Measurements from ENCODE around the gene TRPM3.

The TRPM3 gene

DNA sequence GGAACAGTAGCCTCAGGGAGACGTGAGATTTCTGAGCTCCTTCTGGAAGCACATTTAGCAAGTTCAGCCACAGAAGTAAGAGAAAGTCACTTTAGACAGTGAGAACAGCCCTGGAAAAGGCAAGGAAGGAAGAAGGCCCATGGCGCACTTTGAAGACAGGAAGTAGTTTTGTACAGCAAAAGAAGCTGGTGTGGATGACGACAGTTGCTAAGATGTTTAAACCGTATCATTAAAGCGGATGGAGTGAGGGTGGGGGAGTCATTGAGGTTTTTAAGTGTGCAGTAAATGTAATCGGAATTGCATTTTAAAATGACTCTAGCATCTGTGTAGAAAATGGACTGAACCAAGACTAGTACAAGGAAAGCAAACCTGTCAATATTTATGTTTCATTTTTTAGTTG, 15.3 kb upstream of the TRPM3 start:
- H3K4me3 ChIP-seq (IDR thresholded peaks at IDR 0.05; ENCODE audit: insufficient read depth, low read depth, low read length), result no peak overlapping the region
- H3K9ac ChIP-seq, result no peak overlapping the region
- H3K79me2 ChIP-seq (ENCODE audit: insufficient read depth, low read depth), result no peaks in the 10 kb centered on the region
- no peaks in the 10 kb centered on the region for H4K20me1 ChIP-seq (ENCODE audit: insufficient read depth)
- H3K4me2 ChIP-seq, result no peak overlapping the region
- H2AFZ ChIP-seq (ENCODE audit: low read depth), result no peak overlapping the region
- H3K27me3 ChIP-seq (ENCODE audit: insufficient read depth, low read depth), result no peaks in the 10 kb centered on the region
- H3K4me1 ChIP-seq (ENCODE audit: low read depth, poor library complexity, severe bottlenecking), result no peaks in the 10 kb centered on the region
- TF ChIP-seq, protein P1, sequence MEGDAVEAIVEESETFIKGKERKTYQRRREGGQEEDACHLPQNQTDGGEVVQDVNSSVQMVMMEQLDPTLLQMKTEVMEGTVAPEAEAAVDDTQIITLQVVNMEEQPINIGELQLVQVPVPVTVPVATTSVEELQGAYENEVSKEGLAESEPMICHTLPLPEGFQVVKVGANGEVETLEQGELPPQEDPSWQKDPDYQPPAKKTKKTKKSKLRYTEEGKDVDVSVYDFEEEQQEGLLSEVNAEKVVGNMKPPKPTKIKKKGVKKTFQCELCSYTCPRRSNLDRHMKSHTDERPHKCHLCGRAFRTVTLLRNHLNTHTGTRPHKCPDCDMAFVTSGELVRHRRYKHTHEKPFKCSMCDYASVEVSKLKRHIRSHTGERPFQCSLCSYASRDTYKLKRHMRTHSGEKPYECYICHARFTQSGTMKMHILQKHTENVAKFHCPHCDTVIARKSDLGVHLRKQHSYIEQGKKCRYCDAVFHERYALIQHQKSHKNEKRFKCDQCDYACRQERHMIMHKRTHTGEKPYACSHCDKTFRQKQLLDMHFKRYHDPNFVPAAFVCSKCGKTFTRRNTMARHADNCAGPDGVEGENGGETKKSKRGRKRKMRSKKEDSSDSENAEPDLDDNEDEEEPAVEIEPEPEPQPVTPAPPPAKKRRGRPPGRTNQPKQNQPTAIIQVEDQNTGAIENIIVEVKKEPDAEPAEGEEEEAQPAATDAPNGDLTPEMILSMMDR (conservative IDR thresholded peaks at IDR 0.05; ENCODE audit: low read depth, low read length), result no peak
- no peak overlapping the region for H3K27ac ChIP-seq
- H3K36me3 ChIP-seq (ENCODE audit: insufficient read depth), result no peaks in the 10 kb centered on the region

- no peaks in the 10 kb centered on the region for H4K20me1 ChIP-seq (ENCODE audit: insufficient read depth)
- TF ChIP-seq, protein P1 (conservative IDR thresholded peaks at IDR 0.05; ENCODE audit: low read depth, low read length), result no peak
- H3K9ac ChIP-seq, result no peak overlapping the region
Measured at GRCh38 chr9:71131145-71131544, 9.7 kb upstream of the TRPM3 start.

DNA sequence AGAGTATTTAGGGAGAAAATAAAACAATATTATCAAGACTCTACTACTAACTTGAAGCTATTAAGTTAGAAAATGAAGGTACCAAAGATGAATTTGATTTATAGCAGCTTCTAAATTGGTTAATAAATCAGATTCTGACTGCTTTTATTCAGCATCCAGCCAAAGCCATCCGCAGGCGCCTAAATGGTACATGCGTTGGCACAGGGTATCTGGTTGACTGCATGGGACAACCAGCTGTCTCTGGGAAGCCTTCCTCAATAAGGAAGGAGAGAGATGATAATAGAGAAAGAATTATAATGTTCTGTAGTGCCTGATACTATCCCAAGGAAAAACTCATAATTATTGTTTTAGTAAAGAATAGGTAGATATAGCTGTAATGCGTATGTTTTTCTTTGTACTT, 9.1 kb upstream of the TRPM3 start:
- Histone ChIP-seq H2AFZ (ENCODE audit: low read depth) (no peak overlapping the region), H3K36me3 (ENCODE audit: insufficient read depth) (no peaks in the 10 kb centered on the region), H3K27me3 (ENCODE audit: insufficient read depth, low read depth) (no peaks in the 10 kb centered on the region), H3K9ac (no peak overlapping the region), H3K4me1 (ENCODE audit: low read depth, poor library complexity, severe bottlenecking) (no peaks in the 10 kb centered on the region), H3K4me3 (IDR thresholded peaks at IDR 0.05; ENCODE audit: insufficient read depth, low read depth, low read length) (no peak overlapping the region), H3K27ac (no peak overlapping the region), H4K20me1 (ENCODE audit: insufficient read depth) (no peaks in the 10 kb centered on the region), H3K79me2 (ENCODE audit: insufficient read depth, low read depth) (no peaks in the 10 kb centered on the region), H3K4me2 (no peak overlapping the region)
- TF ChIP-seq, protein P1 (conservative IDR thresholded peaks at IDR 0.05; ENCODE audit: low read depth, low read length), result no peak

More at GRCh38 chr9:71131145-71131544, 9.7 kb upstream of the TRPM3 start:
- no peak overlapping the region for H2AFZ ChIP-seq (ENCODE audit: low read depth)
- no peak overlapping the region for H3K4me3 ChIP-seq (IDR thresholded peaks at IDR 0.05; ENCODE audit: insufficient read depth, low read depth, low read length)
- H3K27ac ChIP-seq, result no peak overlapping the region
- H3K27me3 ChIP-seq (ENCODE audit: insufficient read depth, low read depth), result no peaks in the 10 kb centered on the region
- H3K4me1 ChIP-seq (ENCODE audit: low read depth, poor library complexity, severe bottlenecking), result no peaks in the 10 kb centered on the region
- H3K36me3 ChIP-seq (ENCODE audit: insufficient read depth), result no peaks in the 10 kb centered on the region
- H3K79me2 ChIP-seq (ENCODE audit: insufficient read depth, low read depth), result no peaks in the 10 kb centered on the region
- no peak overlapping the region for H3K4me2 ChIP-seq

DNA sequence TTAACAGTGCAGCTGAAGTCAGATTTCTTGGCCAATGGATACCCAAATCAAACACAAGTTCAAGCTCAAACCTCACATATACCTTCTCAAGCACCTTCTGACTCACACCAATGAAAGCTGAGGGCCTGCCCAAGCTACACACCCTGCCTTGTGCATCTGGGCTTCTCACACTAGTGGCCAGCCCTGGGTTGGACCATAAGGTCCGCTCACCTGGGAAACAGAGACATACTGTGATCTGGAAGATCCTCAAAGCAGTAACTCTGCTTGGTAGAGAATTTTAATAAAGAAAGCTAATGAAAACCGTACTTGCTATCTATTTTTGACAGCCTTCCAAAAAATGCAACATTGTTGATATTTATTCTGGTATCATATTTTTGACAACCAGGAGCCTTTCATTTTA, 7.4 kb upstream of the TRPM3 start:
- Histone ChIP-seq H3K79me2 (ENCODE audit: insufficient read depth, low read depth) (no peaks in the 10 kb centered on the region), H3K27me3 (ENCODE audit: insufficient read depth, low read depth) (no peaks in the 10 kb centered on the region), H3K9ac (no peak overlapping the region), H3K4me1 (ENCODE audit: low read depth, poor library complexity, severe bottlenecking) (no peaks in the 10 kb centered on the region), H3K27ac (no peak overlapping the region), H2AFZ (ENCODE audit: low read depth) (no peak overlapping the region), H3K4me3 (IDR thresholded peaks at IDR 0.05; ENCODE audit: insufficient read depth, low read depth, low read length) (no peak overlapping the region), H3K36me3 (ENCODE audit: insufficient read depth) (no peaks in the 10 kb centered on the region), H3K4me2 (no peak overlapping the region), H4K20me1 (ENCODE audit: insufficient read depth) (no peaks in the 10 kb centered on the region)
- TF ChIP-seq, protein P1 (conservative IDR thresholded peaks at IDR 0.05; ENCODE audit: low read depth, low read length), result no peak

Measured in KMS-11 (cell line).